Smooth muscle cell (in vitro differentiated cells): ENCODE data around the gene CILP. TPM values are rescaled to one million over a fixed set of nuclear protein-coding genes. Genes with fewer than 3 reads are reported as not detected.

Experiments
- DNase-seq: peaks from one replicate; lab custom pipeline; 2025; ENCODE audit not compliant: unreplicated experiment; lab: John Stamatoyannopoulos, UW
- H2AFZ ChIP-seq: fragments of 200-600 bp; sonication (generic); 2 replicates; pipeline ENCODE4 v1.6.0; 2016; ENCODE audit warnings: antibody characterized with exemption, low read depth, mild to moderate bottlenecking
- H3F3A ChIP-seq: fragments of 200-600 bp; sonication (generic); 2 replicates; pipeline ENCODE4 v1.6.0; 2017; ENCODE audit warnings: antibody characterized with exemption, low read depth
- H3K27ac ChIP-seq: fragments of 200-600 bp; sonication (generic); 2 replicates; pipeline ENCODE4 v1.5.1; 2016; ENCODE audit warnings: low read depth, mild to moderate bottlenecking
- H3K27me3 ChIP-seq: fragments of 200-600 bp; sonication (generic); 2 replicates; pipeline ENCODE4 v1.6.1; 2016; ENCODE audit warnings: low read depth, mild to moderate bottlenecking
- H3K36me3 ChIP-seq: fragments of 200-600 bp; sonication (generic); 2 replicates; pipeline ENCODE4 v1.5.1; 2016; ENCODE audit warnings: low read depth
- H3K4me1 ChIP-seq: fragments of 200-600 bp; sonication (generic); 2 replicates; pipeline ENCODE4 v1.5.1; 2016; ENCODE audit warnings: low read depth
- H3K4me2 ChIP-seq: fragments of 200-600 bp; sonication (generic); 2 replicates; pipeline ENCODE4 v1.6.0; 2016; ENCODE audit warnings: mild to moderate bottlenecking
- H3K4me3 ChIP-seq: fragments of 200-600 bp; sonication (generic); 2 replicates; pipeline ENCODE4 v1.5.1; 2016; ENCODE audit warnings: mild to moderate bottlenecking
- H3K79me2 ChIP-seq: fragments of 200-600 bp; sonication (generic); 2 replicates; pipeline ENCODE4 v1.6.0; 2016; ENCODE audit warnings: low read depth, mild to moderate bottlenecking
- H3K9ac ChIP-seq: fragments of 200-600 bp; sonication (generic); 2 replicates; pipeline ENCODE4 v1.6.0; 2016; ENCODE audit warnings: low read depth
- H3K9me3 ChIP-seq: fragments of 200-600 bp; sonication (generic); replicated peaks from 2 replicates; pipeline ENCODE4 v1.5.1; 2016; ENCODE audit warnings: low read depth
- H4K20me1 ChIP-seq: fragments of 200-600 bp; sonication (generic); 2 replicates; pipeline ENCODE4 v1.6.0; 2016; ENCODE audit warnings: low read depth
- CTCF ChIP-seq: fragments of 200-600 bp; sonication (generic); IDR thresholded peaks from 2 replicates; pipeline ENCODE4 v1.5.1; 2017; ENCODE audit warnings: borderline replicate concordance, mild to moderate bottlenecking, antibody characterized with exemption; ENCODE audit not compliant: insufficient read depth, poor library complexity, severe bottlenecking
- WGBS: methylation state at CpG from one replicate; pipeline ENCODE4 v1.1.7; 2016; ENCODE audit warnings: low lambda C conversion rate; 5-methylcytosine and 5-hydroxymethylcytosine counted together
- polyA plus RNA-seq: library from polyadenylated mRNA; unstranded; fragments of >200 nt; fragmentation: Nextera tagmentation; extraction: Ambion mirVana; gene quantifications from 2 replicates; pipeline ENCODE4 v1.2.1, GENCODE V29; 2016
- total RNA-seq: library from RNA; depleted of rRNA; stranded (reverse); fragments of >200 nt; gene quantifications from 2 replicates; pipeline ENCODE4 v1.2.3, GENCODE V29; 2014

Gene CILP
- total and polyA plus RNA-seq, 2 experiments from 2014 or later: 84.4 to 125 TPM

DNA sequence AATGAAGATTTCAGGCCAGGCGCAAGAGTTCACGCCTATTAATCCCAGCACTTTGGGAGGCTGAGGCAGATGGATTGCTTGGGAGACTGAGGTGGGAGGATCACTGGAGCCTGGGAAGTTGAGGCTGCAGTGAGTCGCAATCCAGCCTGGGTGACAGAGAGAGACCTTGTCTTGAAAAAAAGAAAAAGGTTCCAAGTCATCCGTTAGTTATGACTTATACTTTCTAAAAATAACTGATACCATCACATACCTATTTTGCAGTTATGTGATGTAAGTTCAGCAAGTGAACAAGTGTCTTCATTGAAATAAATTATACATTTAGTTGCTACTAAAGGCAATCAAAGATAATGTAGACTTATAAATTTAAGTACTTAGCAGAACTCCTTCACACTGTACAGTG is 48.2 kb downstream of the CILP start:
- peaks cover 24% of the 10 kb centered on the region for H3K36me3 ChIP-seq
- WGBS: 86% methylated on average over 4 of the region's 4 CpGs
- no peak overlapping the region for H3K9ac ChIP-seq
- H3K4me2 ChIP-seq: no peak overlapping the region
- H3K4me3 ChIP-seq: no peak overlapping the region
- H3K27me3 ChIP-seq: no peaks in the 10 kb centered on the region
- no peaks in the 10 kb centered on the region for H3F3A ChIP-seq
- TF ChIP-seq CTCF: no peak
- peaks cover 62% of the 10 kb centered on the region for H4K20me1 ChIP-seq
- no peak overlapping the region for H3K27ac ChIP-seq
- H3K4me1 ChIP-seq: no peaks in the 10 kb centered on the region
- H2AFZ ChIP-seq: no peak overlapping the region
- no peaks in the 10 kb centered on the region for H3K9me3 ChIP-seq
- peaks cover 28% of the 10 kb centered on the region for H3K79me2 ChIP-seq
- no peak for DNase-seq

GRCh38 chr15:65156692-65157091 is 54.6 kb downstream of the CILP start:
- H3K9me3 ChIP-seq: no peaks in the 10 kb centered on the region
- H3K4me2 ChIP-seq: no peak overlapping the region
- no peak for DNase-seq
- no peaks in the 10 kb centered on the region for H3F3A ChIP-seq
- no peak overlapping the region for H3K9ac ChIP-seq
- TF ChIP-seq CTCF: no peak
- H3K4me3 ChIP-seq: no peak overlapping the region
- no peaks in the 10 kb centered on the region for H3K27me3 ChIP-seq
- H3K27ac ChIP-seq: no peak overlapping the region
- H2AFZ ChIP-seq: no peak overlapping the region
- WGBS: 95% methylated on average over 5 of the region's 5 CpGs
- peaks cover 15% of the 10 kb centered on the region for H4K20me1 ChIP-seq
- H3K4me1 ChIP-seq: no peaks in the 10 kb centered on the region
- H3K36me3 ChIP-seq: peaks cover 58% of the 10 kb centered on the region
- peaks cover 10% of the 10 kb centered on the region for H3K79me2 ChIP-seq

DNA sequence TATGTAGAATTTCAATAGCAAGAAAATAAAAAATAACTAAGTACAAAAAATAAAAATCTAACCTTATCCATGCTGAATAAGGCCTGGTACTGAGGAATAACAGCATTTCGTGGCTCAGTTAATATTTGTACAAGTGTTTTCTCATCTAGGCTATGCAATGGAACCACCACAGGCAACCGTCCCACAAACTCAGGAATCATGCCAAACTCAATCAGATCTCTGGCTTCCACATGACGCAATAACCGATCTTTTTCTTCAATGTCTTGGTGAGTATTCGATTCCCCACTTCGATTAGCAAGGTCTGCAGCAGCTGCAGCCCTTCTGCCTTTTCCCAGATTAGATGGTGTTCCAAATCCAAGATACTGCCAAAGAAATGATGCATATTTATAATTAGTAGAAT is 56.6 kb downstream of the CILP start:
- WGBS: 96% methylated on average over 6 of the region's 6 CpGs
- no peak overlapping the region for H3K4me3 ChIP-seq

More for the DNA sequence above, 56.6 kb downstream of the CILP start:
- no peaks in the 10 kb centered on the region for H3K9me3 ChIP-seq
- H3K79me2 ChIP-seq: no peaks in the 10 kb centered on the region
- H3F3A ChIP-seq: no peaks in the 10 kb centered on the region
- peaks cover 64% of the 10 kb centered on the region for H3K36me3 ChIP-seq
- H3K27me3 ChIP-seq: no peaks in the 10 kb centered on the region
- no peak overlapping the region for H3K27ac ChIP-seq
- no peak overlapping the region for H3K9ac ChIP-seq
- no peak overlapping the region for H3K4me2 ChIP-seq
- no peaks in the 10 kb centered on the region for H3K4me1 ChIP-seq
- H4K20me1 ChIP-seq: peaks cover under 1% of the 10 kb centered on the region
- no peak for DNase-seq
- H2AFZ ChIP-seq: no peak overlapping the region
- TF ChIP-seq CTCF: no peak
